Urinary bladder (tissue), 4 donors: Measurements from ENCODE around the gene GUCA1C. TPM values are rescaled to one million over a fixed set of nuclear protein-coding genes. Genes with fewer than 3 reads are reported as not detected.

ENCODE experiments used
- DNase-seq: peaks from one replicate; pipeline ENCODE4 v3.0.0-alpha.2; 2015; ENCODE audit errors: extremely low spot score
- H3K27ac ChIP-seq: one replicate; pipeline ENCODE4 v1.5.1; 2013; ENCODE audit warnings: low read depth, mild to moderate bottlenecking, moderate library complexity
- H3K36me3 ChIP-seq: one replicate; pipeline ENCODE4 v1.6.1; 2013; ENCODE audit warnings: mild to moderate bottlenecking, moderate library complexity; ENCODE audit not compliant: insufficient read depth
- H3K4me1 ChIP-seq: one replicate; pipeline ENCODE4 v1.6.1; 2013; ENCODE audit warnings: mild to moderate bottlenecking, moderate library complexity; ENCODE audit not compliant: insufficient read depth
- H3K4me3 ChIP-seq: one replicate; pipeline ENCODE4 v1.5.1; 2013; ENCODE audit warnings: low read depth, low read length
- WGBS: extraction: QIAGEN DNeasy Blood & Tissue Kit; methylation state at CpG from one replicate; pipeline ENCODE4 v1.1.7; 2013; 5-methylcytosine and 5-hydroxymethylcytosine counted together
- polyA plus RNA-seq: library from polyadenylated mRNA; stranded (reverse); fragments of 200-250 nt; gene quantifications from one replicate; pipeline ENCODE4 v1.2.3, GENCODE V29; 2013
- total RNA-seq: library from RNA; depleted of rRNA; stranded (reverse); fragments of >200 nt; gene quantifications from one replicate; pipeline ENCODE4 v1.2.3, GENCODE V29; 2014
- donor health status: healthy with polysubstance abuse.
- donor health status: healthy.

Gene GUCA1C
- total and polyA plus RNA-seq, 2 donors: 0.28 TPM; not detected in 1

- DNase-seq: no peak
- no peaks in the 10 kb centered on the region for H3K36me3 ChIP-seq
- no peak overlapping the region for H3K27ac ChIP-seq
- WGBS: 85% methylated on average over 1 of the region's 1 CpG
- no peak overlapping the region for H3K4me3 ChIP-seq
- no peaks in the 10 kb centered on the region for H3K4me1 ChIP-seq
Observed at GRCh38 chr3:108883373-108883772, 70.3 kb downstream of the GUCA1C start.

- Histone ChIP-seq H3K4me3 (no peak overlapping the region), H3K36me3 (no peaks in the 10 kb centered on the region), H3K27ac (no peak overlapping the region), H3K4me1 (no peaks in the 10 kb centered on the region)
- DNase-seq: no peak
Observed at GRCh38 chr3:108882762-108883161, 70.9 kb downstream of the GUCA1C start.

GRCh38 chr3:108879915-108880314, 73.8 kb downstream of the GUCA1C start:
- H3K4me3 ChIP-seq: no peak overlapping the region
- no peak for DNase-seq
- no peaks in the 10 kb centered on the region for H3K36me3 ChIP-seq
- no peaks in the 10 kb centered on the region for H3K4me1 ChIP-seq
- WGBS: 87% methylated on average over 8 of the region's 8 CpGs
- H3K27ac ChIP-seq: no peak overlapping the region

GRCh38 chr3:108877901-108878300, 75.8 kb downstream of the GUCA1C start:
- Histone ChIP-seq H3K4me3 (no peak overlapping the region), H3K27ac (no peak overlapping the region), H3K4me1 (no peaks in the 10 kb centered on the region), H3K36me3 (no peaks in the 10 kb centered on the region)
- DNase-seq: no peak
- WGBS: 54% methylated on average over 1 of the region's 1 CpG

- Histone ChIP-seq H3K4me3 (no peak overlapping the region), H3K27ac (no peak overlapping the region), H3K4me1 (no peaks in the 10 kb centered on the region), H3K36me3 (no peaks in the 10 kb centered on the region)
- WGBS: 93% methylated on average over 6 of the region's 6 CpGs
- no peak for DNase-seq
Observed at GRCh38 chr3:108863799-108864135, 89.9 kb downstream of the GUCA1C start.

- H3K27ac ChIP-seq: no peak overlapping the region
- DNase-seq: no peak
- no peak overlapping the region for H3K4me3 ChIP-seq
- 59% methylated on average over 7 of the region's 7 CpGs for WGBS
- no peaks in the 10 kb centered on the region for H3K36me3 ChIP-seq
- no peaks in the 10 kb centered on the region for H3K4me1 ChIP-seq
Observed at GRCh38 chr3:108862865-108863798, 90.5 kb downstream of the GUCA1C start.

GRCh38 chr3:108861401-108861800, 92.3 kb downstream of the GUCA1C start:
- Histone ChIP-seq H3K36me3 (no peaks in the 10 kb centered on the region), H3K4me1 (no peaks in the 10 kb centered on the region), H3K27ac (no peak overlapping the region), H3K4me3 (no peak overlapping the region)
- DNase-seq: no peak
- WGBS: 43% methylated on average over 1 of the region's 1 CpG

Other genes starting within 250 kb of the GUCA1C start
- gene RETNLB, start 196.5 kb downstream of the GUCA1C start, total RNA-seq: not detected
- not detected for gene RETNLB, start 196.5 kb downstream of the GUCA1C start, polyA plus RNA-seq
- gene TRAT1, start 131.1 kb downstream of the GUCA1C start, total RNA-seq: 0.95 TPM
- gene TRAT1, start 131.1 kb downstream of the GUCA1C start, polyA plus RNA-seq: 0.34 TPM
- gene MORC1, start 164.3 kb upstream of the GUCA1C start, total RNA-seq: 0.90 TPM
- gene MORC1, start 164.3 kb upstream of the GUCA1C start, polyA plus RNA-seq: 0.46 TPM
- gene C3orf85, start 182.8 kb upstream of the GUCA1C start, total RNA-seq: not detected
- gene C3orf85, start 182.8 kb upstream of the GUCA1C start, polyA plus RNA-seq: not detected